LHCN-M2 (cell line): ENCODE results near the gene SLC27A1. TPM values are rescaled to one million over a fixed set of nuclear protein-coding genes. Genes with fewer than 3 reads are reported as not detected.
"Not testable (repeated sequence)": the region's sequence is repeated elsewhere in the genome, so short reads cannot be mapped to it uniquely, and the experiment has no call there.

ENCODE experiments used
- DNase-seq: peaks from one replicate; pipeline ENCODE4 v3.0.0-alpha.2; 2012; ENCODE audit warnings: low read depth
- total RNA-seq: library from RNA; depleted of rRNA; stranded (reverse); fragments of >200 nt; gene quantifications from 2 replicates; pipeline ENCODE4 v1.2.3, GENCODE V29; 2014

The SLC27A1 gene
- total RNA-seq, 1 experiment from 2014 or later, result 14.1 TPM

- no peak for DNase-seq
These were observed 16.4 kb downstream of the SLC27A1 start for GRCh38 chr19:17486545-17487240.

- no peak for DNase-seq
These were observed 17.2 kb downstream of the SLC27A1 start for GRCh38 chr19:17487284-17488121.

- no peak for DNase-seq
These were observed 18.5 kb downstream of the SLC27A1 start for GRCh38 chr19:17488593-17489391.

- DNase-seq, result no peak
These were observed 19.2 kb downstream of the SLC27A1 start for GRCh38 chr19:17489392-17490030.

GRCh38 chr19:17490411-17490810 is 20.1 kb downstream of the SLC27A1 start:
- no peak for DNase-seq

GRCh38 chr19:17491287-17491686 is 21.0 kb downstream of the SLC27A1 start:
- DNase-seq, result no peak

- peak; percentile 89 for DNase-seq
These were observed 25.4 kb downstream of the SLC27A1 start for GRCh38 chr19:17495639-17496296.

- DNase-seq, result no peak
These were observed 26.1 kb downstream of the SLC27A1 start for GRCh38 chr19:17496337-17496997.

- no peak for DNase-seq
These were observed 26.9 kb downstream of the SLC27A1 start for GRCh38 chr19:17497149-17497798.

- DNase-seq, result not testable (repeated sequence)
These were observed 28.7 kb downstream of the SLC27A1 start for GRCh38 chr19:17499025-17499424.

GRCh38 chr19:17499648-17500446 is 29.5 kb downstream of the SLC27A1 start:
- peak; percentile 40 for DNase-seq

- DNase-seq, result no peak
These were observed 30.3 kb downstream of the SLC27A1 start for GRCh38 chr19:17500447-17501198.

GRCh38 chr19:17503240-17503639 is 32.9 kb downstream of the SLC27A1 start:
- no peak for DNase-seq

GRCh38 chr19:17504030-17504429 is 33.7 kb downstream of the SLC27A1 start:
- DNase-seq, result no peak

GRCh38 chr19:17504456-17504855 is 34.1 kb downstream of the SLC27A1 start:
- no peak for DNase-seq

- no peak for DNase-seq
These were observed 34.9 kb downstream of the SLC27A1 start for GRCh38 chr19:17505223-17505622.

GRCh38 chr19:17506745-17507144 is 36.4 kb downstream of the SLC27A1 start:
- no peak for DNase-seq

GRCh38 chr19:17508558-17508933 is 38.2 kb downstream of the SLC27A1 start:
- not testable (repeated sequence) for DNase-seq
